Natural killer cell (primary cell): Measurements from ENCODE around the gene PPL. TPM values are rescaled to one million over a fixed set of nuclear protein-coding genes. Genes with fewer than 3 reads are reported as not detected.

Experiments
- ATAC-seq, 3 donors: fragments of 150-1000 bp in 2 of 3; fragments of 200-7000 bp in 1 of 3; cut with Tn5 transposase; 1 replicate in 1 of 3; 2 replicates in 2 of 3; pipeline ENCODE4 v1.10.0; 2021; ENCODE audit warnings: mild to moderate bottlenecking in 2 of 3, moderate library complexity in 2 of 3
- DNase-seq, 2 donors: peaks; one replicate each; pipeline versions ENCODE4 v3.0.0 to v3.0.0-alpha.2; 2013 to 2021; ENCODE audit warnings: mixed read lengths in 1 of 2
- H3K27ac ChIP-seq: one replicate; pipeline ENCODE4 v1.5.1; 2013; ENCODE audit warnings: mild to moderate bottlenecking, low read length
- H3K27me3 ChIP-seq: one replicate; pipeline ENCODE4 v1.6.1; 2013; ENCODE audit warnings: low read length; ENCODE audit not compliant: control insufficient read depth, insufficient read depth
- H3K36me3 ChIP-seq: one replicate; pipeline ENCODE4 v1.6.1; 2013; ENCODE audit warnings: low read length; ENCODE audit not compliant: control insufficient read depth, insufficient read depth
- H3K4me1 ChIP-seq: one replicate; pipeline ENCODE4 v1.6.1; 2013; ENCODE audit warnings: low read length; ENCODE audit not compliant: control insufficient read depth, insufficient read depth
- H3K4me3 ChIP-seq: one replicate; pipeline ENCODE4 v1.5.1; 2013; ENCODE audit warnings: low read length
- H3K9me3 ChIP-seq: one replicate; pipeline ENCODE4 v1.6.1; 2013; ENCODE audit warnings: low read length; ENCODE audit not compliant: control insufficient read depth, insufficient read depth
- H3K27ac Mint-ChIP-seq, 2 donors: one replicate each; pipeline ENCODE4 v1.8.0; 2022; ENCODE audit warnings: mild to moderate bottlenecking in 2 of 2, mixed read lengths in 2 of 2, moderate library complexity in 1 of 2
- H3K27me3 Mint-ChIP-seq, 2 donors: one replicate each; pipeline ENCODE4 v1.8.0; 2022; ENCODE audit warnings: low read depth in 2 of 2, mixed read lengths in 2 of 2
- H3K36me3 Mint-ChIP-seq: one replicate; pipeline ENCODE4 v1.8.0; 2022; ENCODE audit warnings: mixed read lengths
- H3K4me1 Mint-ChIP-seq, 2 donors: one replicate each; pipeline ENCODE4 v1.8.0; 2022; ENCODE audit warnings: mixed read lengths in 2 of 2
- H3K4me3 Mint-ChIP-seq: one replicate; pipeline ENCODE4 v1.8.0; 2022; ENCODE audit warnings: mild to moderate bottlenecking, moderate library complexity, mixed read lengths
- H3K9me3 Mint-ChIP-seq, 2 donors: one replicate each; pipeline ENCODE4 v1.8.0; 2022; ENCODE audit warnings: mixed read lengths in 2 of 2
- WGBS: methylation state at CpG from one replicate; pipeline ENCODE4 v1.1.7; 2013; ENCODE audit warnings: missing lambda C conversion rate; ENCODE audit not compliant: insufficient coverage; 5-methylcytosine and 5-hydroxymethylcytosine counted together
- intact Hi-C: fragments of 100-400 bp; cut with micrococcal nuclease; formaldehyde crosslinking; loops from one replicate; pipeline ENCODE4 v1.14.2; 2022
- total RNA-seq, 4 donors: library from RNA; stranded (reverse); fragments of 120-200 nt in 1 of 4; gene quantifications; one replicate each; pipeline versions ENCODE4 v1.2.3 to v1.2.4, GENCODE V29; 2013 to 2022
- TF ChIP-seq, protein P1 (sequence below): fragments of 200-600 bp; IDR thresholded peaks from one replicate; pipeline ENCODE4 v1.8.0; 2022; ENCODE audit warnings: antibody characterized with exemption

The PPL gene
- total RNA-seq, 3 donors from 2014 or later (not counting 1 experiment from before 2014, with no cell fraction given) = not detected

DNA sequence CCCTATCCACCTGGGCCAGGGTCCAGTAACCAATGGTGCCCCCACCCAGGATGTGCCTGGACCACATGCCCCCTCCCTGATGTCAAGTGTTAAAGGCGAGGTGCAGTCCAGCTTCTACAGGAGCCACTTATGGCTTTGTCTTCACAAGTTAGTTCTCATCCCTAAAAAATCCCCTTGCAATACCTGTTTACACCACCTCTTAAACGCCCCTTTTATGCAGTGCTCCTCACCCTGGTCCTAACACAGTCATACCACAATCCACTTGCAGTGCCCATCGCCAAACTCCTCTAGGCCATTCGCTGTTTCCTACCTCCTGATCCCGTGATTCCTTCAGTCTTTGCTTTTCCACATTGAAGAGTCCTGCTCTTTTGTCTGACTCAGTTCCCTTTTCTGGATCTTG is 97.0 kb downstream of the PPL start:
- DNase-seq (no peak), ATAC-seq (no peak)
- Histone ChIP-seq H3K36me3 (peaks cover 66% of the 10 kb centered on the region), H3K27ac (no peak overlapping the region), H3K4me3 (no peak overlapping the region), H3K4me1 (no peaks in the 10 kb centered on the region), H3K27me3 (no peaks in the 10 kb centered on the region), H3K9me3 (no peaks in the 10 kb centered on the region)
- WGBS = 93% methylated on average over 5 of the region's 5 CpGs
- H3K27me3 Mint-ChIP-seq = no peaks in the 10 kb centered on the region
- TF ChIP-seq, protein P1, sequence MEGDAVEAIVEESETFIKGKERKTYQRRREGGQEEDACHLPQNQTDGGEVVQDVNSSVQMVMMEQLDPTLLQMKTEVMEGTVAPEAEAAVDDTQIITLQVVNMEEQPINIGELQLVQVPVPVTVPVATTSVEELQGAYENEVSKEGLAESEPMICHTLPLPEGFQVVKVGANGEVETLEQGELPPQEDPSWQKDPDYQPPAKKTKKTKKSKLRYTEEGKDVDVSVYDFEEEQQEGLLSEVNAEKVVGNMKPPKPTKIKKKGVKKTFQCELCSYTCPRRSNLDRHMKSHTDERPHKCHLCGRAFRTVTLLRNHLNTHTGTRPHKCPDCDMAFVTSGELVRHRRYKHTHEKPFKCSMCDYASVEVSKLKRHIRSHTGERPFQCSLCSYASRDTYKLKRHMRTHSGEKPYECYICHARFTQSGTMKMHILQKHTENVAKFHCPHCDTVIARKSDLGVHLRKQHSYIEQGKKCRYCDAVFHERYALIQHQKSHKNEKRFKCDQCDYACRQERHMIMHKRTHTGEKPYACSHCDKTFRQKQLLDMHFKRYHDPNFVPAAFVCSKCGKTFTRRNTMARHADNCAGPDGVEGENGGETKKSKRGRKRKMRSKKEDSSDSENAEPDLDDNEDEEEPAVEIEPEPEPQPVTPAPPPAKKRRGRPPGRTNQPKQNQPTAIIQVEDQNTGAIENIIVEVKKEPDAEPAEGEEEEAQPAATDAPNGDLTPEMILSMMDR = no peak
- no peaks in the 10 kb centered on the region for H3K36me3 Mint-ChIP-seq
- peak overlapping the region in 1 of 2 donors; percentile 41 for H3K27ac Mint-ChIP-seq
- intact Hi-C loops = loop anchor here (10.0 kb wide), 1 partner anchor 255 kb away; the partner anchor contains the start of gene EEF2KMT
- no peak overlapping the region for H3K4me3 Mint-ChIP-seq
- H3K9me3 Mint-ChIP-seq = no peaks in the 10 kb centered on the region
- peaks cover 9 to 12% of the 10 kb centered on the region in 2 donors for H3K4me1 Mint-ChIP-seq

DNA sequence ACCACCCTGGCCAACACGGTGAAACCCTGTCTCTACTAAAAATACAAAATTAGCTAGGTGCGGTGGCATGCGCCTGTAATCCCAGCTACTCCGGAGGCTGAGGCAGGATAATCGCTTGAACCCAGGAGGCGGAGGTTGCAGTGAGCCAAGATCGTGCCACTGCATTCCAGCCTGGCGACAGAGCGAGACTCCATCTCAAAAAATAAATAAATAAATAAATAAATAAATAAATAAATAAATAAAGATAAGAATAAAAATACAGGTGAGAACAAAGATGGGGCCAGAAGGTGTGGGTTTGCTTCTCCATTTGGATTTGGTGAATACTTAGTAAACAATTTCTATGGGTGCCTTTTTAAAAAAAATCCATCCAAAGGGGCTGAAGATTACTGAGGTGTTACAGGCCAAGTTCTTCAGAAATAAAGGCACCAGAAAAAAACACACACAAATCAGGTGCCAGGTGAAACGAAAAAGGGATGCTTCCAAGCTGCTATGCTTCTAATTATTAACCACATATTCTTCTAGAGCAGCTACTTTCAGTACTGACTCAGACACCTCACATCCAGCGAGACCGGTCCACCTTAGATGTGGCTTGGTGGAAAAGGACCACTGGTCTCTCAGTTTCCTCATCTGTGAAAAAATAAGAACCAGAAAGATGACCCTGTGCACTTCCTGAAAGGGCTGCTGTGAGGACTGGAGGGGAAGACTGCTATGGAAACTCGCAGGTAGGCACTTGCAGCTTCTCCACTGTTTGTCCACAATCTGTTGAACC is 99.0 kb downstream of the PPL start:
- DNase-seq (no peak), ATAC-seq (no peak)
- TF ChIP-seq, protein P1 = no peak
- Mint-ChIP-seq H3K4me1 (peaks cover 12 to 14% of the 10 kb centered on the region in 2 donors), H3K36me3 (peaks cover 1% of the 10 kb centered on the region), H3K9me3 (no peaks in the 10 kb centered on the region), H3K4me3 (no peak overlapping the region), H3K27ac (no peak overlapping the region), H3K27me3 (no peaks in the 10 kb centered on the region)
- intact Hi-C loops = no loop called here
- no peak overlapping the region for H3K27ac ChIP-seq
- H3K36me3 ChIP-seq = peaks cover 61% of the 10 kb centered on the region
- 83% methylated on average over 11 of the region's 13 CpGs for WGBS
- H3K4me3 ChIP-seq = no peak overlapping the region
- no peaks in the 10 kb centered on the region for H3K27me3 ChIP-seq
- no peaks in the 10 kb centered on the region for H3K9me3 ChIP-seq
- no peaks in the 10 kb centered on the region for H3K4me1 ChIP-seq

DNA sequence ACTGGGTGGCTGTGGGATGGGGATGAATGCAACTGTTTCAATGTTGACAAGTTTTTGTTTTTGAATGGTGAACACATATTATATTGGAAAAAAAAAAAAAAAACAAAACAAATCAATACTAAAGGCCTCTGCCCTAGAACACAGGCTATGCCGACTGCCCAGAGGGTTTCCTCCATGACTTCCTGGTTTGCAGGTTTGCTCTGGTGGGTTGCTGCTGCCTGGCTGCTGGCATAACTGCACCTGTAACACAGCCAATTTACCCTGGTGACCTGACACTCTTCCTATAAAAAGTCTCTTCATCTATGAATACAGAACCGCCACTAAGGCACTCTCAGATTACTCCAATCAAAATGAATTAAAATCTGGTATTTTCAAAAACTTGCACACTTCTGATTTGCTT is 100.2 kb downstream of the PPL start:
- TF ChIP-seq, protein P1 = no peak
- WGBS = 95% methylated on average over 2 of the region's 2 CpGs
- Histone ChIP-seq H3K4me3 (no peak overlapping the region), H3K9me3 (no peaks in the 10 kb centered on the region), H3K27me3 (no peaks in the 10 kb centered on the region), H3K36me3 (peaks cover 70% of the 10 kb centered on the region), H3K27ac (no peak overlapping the region), H3K4me1 (no peaks in the 10 kb centered on the region)
- Mint-ChIP-seq H3K4me1 (peaks cover 14 to 17% of the 10 kb centered on the region in 2 donors), H3K9me3 (no peaks in the 10 kb centered on the region), H3K27me3 (no peaks in the 10 kb centered on the region), H3K27ac (peak overlapping the region in 1 of 2 donors; percentile 40), H3K4me3 (no peak overlapping the region), H3K36me3 (peaks cover 7% of the 10 kb centered on the region)
- no peak for ATAC-seq
- no peak for DNase-seq
- intact Hi-C loops = no loop called here

DNA sequence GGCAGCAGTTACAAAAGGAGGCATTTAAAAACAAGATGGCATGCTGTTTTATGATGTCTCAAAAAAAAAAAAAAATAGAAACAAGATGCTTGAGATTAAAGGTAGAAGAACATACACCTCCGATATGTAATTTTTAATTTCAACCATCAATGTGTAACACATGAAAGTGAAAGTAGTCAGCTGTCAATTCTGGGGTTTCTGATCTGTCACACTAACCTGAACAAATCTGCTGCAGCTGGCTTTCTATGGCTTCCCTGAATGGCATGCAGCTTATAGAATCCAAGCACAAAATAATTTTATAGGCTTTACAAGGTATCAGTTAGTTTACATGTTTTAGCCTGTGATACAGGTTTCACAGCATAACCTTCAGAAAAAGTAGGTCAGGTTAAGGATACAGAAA is 103.4 kb downstream of the PPL start:
- Mint-ChIP-seq H3K27ac (peak overlapping the region in 1 of 2 donors; percentile 20), H3K36me3 (peaks cover 7% of the 10 kb centered on the region), H3K27me3 (no peaks in the 10 kb centered on the region), H3K4me1 (peaks cover 6 to 13% of the 10 kb centered on the region in 2 donors), H3K4me3 (no peak overlapping the region), H3K9me3 (no peaks in the 10 kb centered on the region)
- no peaks in the 10 kb centered on the region for H3K27me3 ChIP-seq
- no peaks in the 10 kb centered on the region for H3K9me3 ChIP-seq
- no peak overlapping the region for H3K27ac ChIP-seq
- ATAC-seq (no peak), DNase-seq (no peak)
- peaks cover 70% of the 10 kb centered on the region for H3K36me3 ChIP-seq
- no peak overlapping the region for H3K4me3 ChIP-seq
- WGBS = no CpG with 5 or more reads among the region's 1 CpG
- TF ChIP-seq, protein P1 = no peak
- H3K4me1 ChIP-seq = no peaks in the 10 kb centered on the region
- intact Hi-C loops = no loop called here
